K562 (cell line): ENCODE results near the gene VSIG10L2. TPM values are rescaled to one million over a fixed set of nuclear protein-coding genes. Genes with fewer than 3 reads are reported as not detected.

ENCODE experiments used
- ATAC-seq: fragments of 200-7000 bp; cut with Tn5 transposase; 3 replicates; pipeline ENCODE4 v1.9.1; 2020; ENCODE audit warnings: moderate library complexity
- BruUV-seq: library from RNA; stranded (reverse); fragments of 400-500 nt; replicated peaks from 2 replicates; lab custom pipeline; 2021; lab: Mats Ljungman, UMichigan
- CTCF ChIA-PET: fragments of 300-600 bp; formaldehyde crosslinking; extraction: SDS; loops from one replicate; lab custom pipeline; 2021; ENCODE audit warnings: low intra/inter-chr PET ratio; lab: Yijun Ruan, JAX
- POLR2A ChIA-PET: fragments of 300-600, 350-650 bp; sonication (Branson Sonifier 250); formaldehyde crosslinking; extraction: SDS; loops from one replicate; lab custom pipeline; 2021; ENCODE audit warnings: antibody characterized with exemption, inconsistent platforms; lab: Yijun Ruan, JAX
- DNase-seq, 4 experiments: peaks; one replicate each; pipeline versions ENCODE4 v3.0.0 to v3.0.0-alpha.2; 2011 to 2018; ENCODE audit warnings: low spot score in 3 of 4, mixed read lengths in 3 of 4; ENCODE audit errors: extremely low read depth in 1 of 4
- FAIRE-seq: peaks from 2 replicates; lab custom pipeline; 2011; peaks lifted over from hg19 to GRCh38; lab: Jason Lieb, UNC
- H2AFZ ChIP-seq: 2 replicates; pipeline ENCODE4 v1.6.0; 2011; ENCODE audit warnings: low read depth, low read length, control low read depth, inconsistent platforms
- H3K27ac ChIP-seq: fragments of 200-600 bp; 3 replicates; pipeline ENCODE4 v1.8.0; 2011; ENCODE audit warnings: low read depth, mild to moderate bottlenecking, control low read depth, inconsistent platforms, low read length, moderate library complexity, mixed read lengths; ENCODE audit errors: extremely low read depth
- H3K27me3 ChIP-seq, 2 experiments: fragments of 300-600 bp in 1 of 2; 2 replicates in 1 of 2; 3 replicates in 1 of 2; pipeline versions ENCODE4 v1.6.0 to v1.8.0; 2011; ENCODE audit warnings: inconsistent platforms in 2 of 2, low read length in 2 of 2, mild to moderate bottlenecking in 1 of 2, mixed read lengths in 1 of 2, moderate library complexity in 1 of 2; ENCODE audit not compliant: control insufficient read depth in 2 of 2, insufficient read depth in 2 of 2
- H3K36me3 ChIP-seq: fragments of 300-600 bp; 3 replicates; pipeline ENCODE4 v1.8.0; 2011; ENCODE audit warnings: mild to moderate bottlenecking, low read length, inconsistent platforms; ENCODE audit not compliant: control insufficient read depth, insufficient read depth
- H3K4me1 ChIP-seq, 2 experiments: fragments of 200-600 bp in 1 of 2; replicated peaks in 1 of 2; 2 replicates in 1 of 2; 3 replicates in 1 of 2; pipeline versions ENCODE4 v1.5.1 to v1.8.0; 2011; ENCODE audit warnings: inconsistent platforms in 2 of 2, low read length in 2 of 2, mild to moderate bottlenecking in 1 of 2, mixed read lengths in 1 of 2, moderate library complexity in 1 of 2; ENCODE audit not compliant: control insufficient read depth in 2 of 2, insufficient read depth in 2 of 2
- H3K4me2 ChIP-seq: 2 replicates; pipeline ENCODE4 v1.6.1; 2011; ENCODE audit warnings: low read length, control low read depth, inconsistent platforms, mixed read lengths; ENCODE audit not compliant: insufficient read depth
- H3K4me3 ChIP-seq: fragments of 200-600 bp; sonication (generic), shearing (Covaris generic); 2 replicates; pipeline ENCODE4 v1.5.1; 2016; ENCODE audit warnings: control low read depth, inconsistent platforms
- H3K79me2 ChIP-seq: fragments of 200-600 bp; 3 replicates; pipeline ENCODE4 v1.8.0; 2011; ENCODE audit warnings: low read length, inconsistent platforms; ENCODE audit not compliant: control insufficient read depth, insufficient read depth
- H3K9ac ChIP-seq, 2 experiments: 2 replicates each; pipeline versions ENCODE4 v1.6.0 to v1.6.1; 2011; ENCODE audit warnings: low read depth in 2 of 2, low read length in 2 of 2, control low read depth in 1 of 2, inconsistent platforms in 1 of 2, mild to moderate bottlenecking in 1 of 2, mixed read lengths in 1 of 2; ENCODE audit not compliant: insufficient read depth in 1 of 2
- H3K9me1 ChIP-seq: one replicate; pipeline ENCODE4 v1.6.0; 2011; ENCODE audit warnings: inconsistent platforms, mild to moderate bottlenecking, low read length, moderate library complexity; ENCODE audit not compliant: control insufficient read depth, insufficient read depth
- H3K9me3 ChIP-seq: replicated peaks from 2 replicates; pipeline ENCODE4 v1.5.1; 2011; ENCODE audit warnings: low read depth, low read length, inconsistent platforms; ENCODE audit not compliant: control insufficient read depth, insufficient read depth
- H4K20me1 ChIP-seq: replicated peaks from 2 replicates; pipeline ENCODE4 v1.6.1; 2011; ENCODE audit warnings: low read length, inconsistent platforms, mixed read lengths; ENCODE audit not compliant: control insufficient read depth, insufficient read depth
- CEBPG ChIP-seq, 3 experiments: fragments of 200-800 bp in 1 of 3; sonication (Bioruptor generic) in 1 of 3; sonication (generic) in 1 of 3; formaldehyde crosslinking in 1 of 3; IDR thresholded peaks in 2 of 3; conservative IDR thresholded peaks in 1 of 3; 2 replicates each; pipeline versions ENCODE4 v1.6.1 to v1.8.0; 2016 to 2022; ENCODE audit warnings: missing compliant biosample characterization in 2 of 3, missing genetic modification characterization in 2 of 3, mild to moderate bottlenecking in 1 of 3, missing genetic modification reagents in 1 of 3
- ERF ChIP-seq: fragments of 450-650 bp; formaldehyde crosslinking; IDR thresholded peaks from 2 replicates; pipeline ENCODE4 v1.4.0; 2020; ENCODE audit warnings: mild to moderate bottlenecking, mixed read lengths
- GABPA ChIP-seq: fragments of 200-800 bp; sonication (Bioruptor generic); conservative IDR thresholded peaks from 2 replicates; pipeline ENCODE4 v1.6.1; 2016; ENCODE audit warnings: low read depth, missing genetic modification characterization, missing compliant biosample characterization
- HMGN3 ChIP-seq: IDR thresholded peaks from 2 replicates; pipeline ENCODE4 v1.6.1; 2011; ENCODE audit warnings: borderline replicate concordance, low read depth, mild to moderate bottlenecking, mixed read lengths, low read length; ENCODE audit not compliant: insufficient read length; ENCODE audit errors: extremely low read depth
- RBM34 ChIP-seq: fragments of 200-400 bp; formaldehyde crosslinking; IDR thresholded peaks from 2 replicates; pipeline ENCODE4 v1.6.1; 2018; ENCODE audit warnings: low read length, borderline replicate concordance; ENCODE audit not compliant: insufficient read depth
- TAF15 ChIP-seq: fragments of 200-400 bp; formaldehyde crosslinking; IDR thresholded peaks from 2 replicates; pipeline ENCODE4 v1.6.1; 2017; ENCODE audit warnings: mild to moderate bottlenecking, low read depth, low read length, moderate library complexity
- TAF7 ChIP-seq: fragments of 450-650 bp; IDR thresholded peaks from 2 replicates; pipeline ENCODE4 v1.6.1; 2016; ENCODE audit warnings: missing genetic modification characterization, missing compliant biosample characterization
- XRCC3 ChIP-seq: fragments of 450-650 bp; IDR thresholded peaks from 2 replicates; pipeline ENCODE4 v1.6.1; 2017; ENCODE audit warnings: mild to moderate bottlenecking, moderate library complexity
- XRCC5 ChIP-seq: fragments of 200-400 bp; formaldehyde crosslinking; IDR thresholded peaks from 2 replicates; pipeline ENCODE4 v1.6.1; 2017; ENCODE audit warnings: low read depth, mild to moderate bottlenecking, low read length
- ZNF24 ChIP-seq: fragments of 450-650 bp; IDR thresholded peaks from 2 replicates; pipeline ENCODE4 v1.6.1; 2016
- ZNF316 ChIP-seq: fragments of 450-650 bp; IDR thresholded peaks from 2 replicates; pipeline ENCODE4 v1.6.1; 2016
- ZNF77 ChIP-seq: fragments of 250-450 bp; sonication (Bioruptor Pico); IDR thresholded peaks from 2 replicates; pipeline ENCODE4 v1.5.0; 2020
- WGBS: fragments of 100-300 bp; shearing (Covaris generic); methylation state at CpG from one replicate; pipeline ENCODE4 v1.1.6; 2016; ENCODE audit warnings: low coverage, mixed read lengths; ENCODE audit not compliant: insufficient coverage; ENCODE audit errors: missing lambda C conversion rate; 5-methylcytosine and 5-hydroxymethylcytosine counted together
- in situ Hi-C: fragments of 300-500 bp; cut with MboI; formaldehyde crosslinking; loops from 4 replicates; pipeline ENCODE4 v1.15.0; 2018; ENCODE audit warnings: inconsistent platforms, mixed read lengths
- intact Hi-C: fragments of 100-400 bp; cut with micrococcal nuclease; formaldehyde crosslinking; loops from 2 replicates; pipeline ENCODE4 v1.14.2; 2022
- polyA plus RNA-seq, 8 experiments: library from polyadenylated mRNA; depleted of rRNA in 4 of 8; stranded (reverse) in 5 of 8; unstranded in 3 of 8; fragments of >200 nt; fragmentation: Nextera tagmentation in 2 of 8; fragmentation: Illumina TruSeq in 1 of 8; extraction: Ambion mirVana in 2 of 8; extraction: Trizol in 1 of 8; gene quantifications; 2 replicates each; pipeline versions ENCODE4 v1.2.1 to v1.2.3, GENCODE V29; 2011 to 2014; ENCODE audit warnings: inconsistent platforms in 1 of 8, missing spikeins in 1 of 8
- total RNA-seq, 7 experiments: library from RNA; depleted of rRNA in 6 of 7; stranded (reverse); fragments of >200 nt in 6 of 7; fragmentation: Illumina TruSeq in 2 of 7; extraction: Trizol in 2 of 7; gene quantifications; 2 replicates each; pipeline versions ENCODE4 v1.2.1 to v1.2.3, GENCODE V29; 2011 to 2021; ENCODE audit warnings: low replicate concordance in 1 of 7

Gene VSIG10L2
- total and polyA plus RNA-seq, 9 of the 15 experiments (the other 6 are each of a cell fraction or from before 2014, with no cell fraction given) = not detected

DNA sequence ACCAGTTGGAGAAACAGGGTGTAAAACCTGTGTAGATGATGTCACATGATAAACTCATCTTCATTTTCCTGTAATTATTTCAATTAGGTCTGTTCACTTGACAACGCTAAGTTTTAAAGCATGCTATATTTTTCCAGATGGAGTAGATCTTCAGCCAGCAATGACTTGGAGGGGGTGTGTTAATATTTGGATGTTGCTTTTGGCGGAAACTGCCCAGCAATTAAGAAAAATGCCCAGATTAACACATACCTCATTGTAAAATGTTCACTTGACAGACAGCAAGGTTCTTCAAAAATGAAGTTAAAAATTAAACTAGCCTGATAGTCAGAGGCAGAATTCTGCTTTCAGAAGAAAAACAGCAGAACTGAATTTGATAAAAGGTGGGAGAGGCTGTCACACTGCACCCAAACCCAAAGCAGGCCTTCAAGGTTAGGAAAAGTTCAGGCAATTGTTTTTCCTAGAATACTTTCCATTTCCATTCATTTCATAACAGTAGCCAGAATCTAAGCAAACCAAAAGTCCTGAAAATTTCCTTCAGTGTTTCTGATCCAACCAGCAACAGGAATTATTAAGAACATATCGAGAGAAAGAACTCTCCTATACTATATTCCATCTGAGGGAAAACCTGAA, 33.0 kb downstream of the VSIG10L2 start:
- H4K20me1 ChIP-seq = no peaks in the 10 kb centered on the region
- ATAC-seq = no peak
- no peaks in the 10 kb centered on the region for H3K9me3 ChIP-seq
- TF ChIP-seq TAF7 (tag) (no peak), ERF (no peak), ZNF24 (no peak), GABPA (tag) (no peak), RBM34 (no peak), TAF15 (no peak), XRCC5 (no peak), XRCC3 (no peak), ZNF316 (no peak), CEBPG (CRISPR knock-in tag; IDR thresholded peaks at IDR 0.05) (no peak), CEBPG (tag; conservative IDR thresholded peaks at IDR 0.05 in 1 of 2, IDR thresholded peaks at IDR 0.05 in 1 of 2) (no peak), ZNF77 (no peak), HMGN3 (no peak)
- TF ChIP-seq, all 486 proteins: peak for 0
- WGBS = 11% methylated on average over 3 of the region's 3 CpGs
- Histone ChIP-seq H3K9ac (no peak overlapping the region), H2AFZ (no peak overlapping the region), H3K4me3 (no peak overlapping the region), H3K4me1 (no peaks in the 10 kb centered on the region), H3K9me1 (no peaks in the 10 kb centered on the region), H3K36me3 (no peaks in the 10 kb centered on the region), H3K79me2 (no peaks in the 10 kb centered on the region), H3K4me2 (no peak overlapping the region), H3K27ac (no peak overlapping the region), H3K27me3 (peaks cover 14 to 17% of the 10 kb centered on the region in 2 experiments; a peak in 4 of 5 replicates)
- ChIA-PET POLR2A (no interaction called here), CTCF (no interaction called here)
- intact Hi-C loops = no loop called here
- BruUV-seq = no TSS peak
- FAIRE-seq (no peak), DNase-seq (no peak)
- in situ Hi-C loops = no loop called here
